HUES64 (cell line): ENCODE data around the gene CFAP54.

Experiments
- H3K27ac ChIP-seq: 2 replicates; pipeline ENCODE4 v1.7.0; 2013; ENCODE audit warnings: low read depth, low read length, inconsistent platforms
- H3K27me3 ChIP-seq: 2 replicates; pipeline ENCODE4 v1.6.1; 2013; ENCODE audit warnings: mild to moderate bottlenecking, low read length; ENCODE audit not compliant: insufficient read depth
- H3K36me3 ChIP-seq: 2 replicates; pipeline ENCODE4 v1.6.1; 2013; ENCODE audit warnings: mild to moderate bottlenecking, low read length; ENCODE audit not compliant: insufficient read depth
- H3K4me1 ChIP-seq: 2 replicates; pipeline ENCODE4 v1.6.1; 2013; ENCODE audit warnings: mild to moderate bottlenecking, low read length, moderate library complexity; ENCODE audit not compliant: insufficient read depth
- H3K4me3 ChIP-seq: 2 replicates; pipeline ENCODE4 v1.5.1; 2013; ENCODE audit warnings: mild to moderate bottlenecking, low read length, moderate library complexity
- H3K9ac ChIP-seq: 2 replicates; pipeline ENCODE4 v1.6.1; 2013; ENCODE audit warnings: mild to moderate bottlenecking, low read depth, low read length
- H3K9me3 ChIP-seq: 2 replicates; pipeline ENCODE4 v1.6.1; 2013; ENCODE audit warnings: low read depth, low read length; ENCODE audit not compliant: insufficient read depth
- whole genome bisulfite sequencing: fragments of 150-250, 120-280 bp; methylation state at CpG from one replicate; pipeline ENCODE4 v1.1.7; 2013; ENCODE audit warnings: missing lambda C conversion rate; 5-methylcytosine and 5-hydroxymethylcytosine counted together

CFAP54 gene

DNA sequence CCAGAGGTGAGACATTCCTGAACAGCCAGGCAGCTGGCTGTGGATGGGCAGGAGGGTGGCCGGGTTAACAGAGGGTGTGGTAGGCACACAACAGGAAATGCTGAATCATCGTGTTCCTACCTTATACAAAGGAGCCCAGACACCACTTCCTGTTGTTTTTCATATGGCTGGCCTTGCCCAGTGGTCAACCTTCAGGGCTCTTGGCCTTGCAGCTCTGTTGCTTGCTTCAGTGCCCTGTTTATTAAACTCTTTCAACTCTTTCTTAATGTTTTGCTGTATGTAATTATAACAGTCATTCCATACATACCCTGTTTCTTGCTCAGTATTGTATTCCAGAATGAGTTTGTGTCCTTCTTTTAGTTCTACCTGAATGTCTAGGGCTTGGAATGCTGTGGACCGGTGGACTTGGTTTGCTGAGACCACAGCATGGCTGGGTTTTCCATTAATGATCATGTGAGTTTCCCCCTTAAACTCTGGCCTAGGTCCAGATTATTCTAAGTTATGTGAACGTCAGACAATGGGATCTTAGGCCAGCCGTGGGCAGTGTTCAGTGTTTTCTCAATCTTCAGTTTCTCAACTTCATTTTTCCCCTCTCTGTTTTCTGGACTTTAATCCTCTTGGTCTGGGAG, 11.9 kb downstream of the CFAP54 start:
- Histone ChIP-seq H3K9me3 (no peaks in the 10 kb centered on the region), H3K27me3 (no peaks in the 10 kb centered on the region), H3K36me3 (no peaks in the 10 kb centered on the region), H3K4me1 (peaks cover 7% of the 10 kb centered on the region; the same call in 1 of the 2 replicates), H3K9ac (no peak overlapping the region), H3K27ac (peak overlapping the region; percentile 19; the same call in 1 of the 2 replicates), H3K4me3 (no peak overlapping the region)
- WGBS = 73% methylated on average over 5 of the region's 5 CpGs

DNA sequence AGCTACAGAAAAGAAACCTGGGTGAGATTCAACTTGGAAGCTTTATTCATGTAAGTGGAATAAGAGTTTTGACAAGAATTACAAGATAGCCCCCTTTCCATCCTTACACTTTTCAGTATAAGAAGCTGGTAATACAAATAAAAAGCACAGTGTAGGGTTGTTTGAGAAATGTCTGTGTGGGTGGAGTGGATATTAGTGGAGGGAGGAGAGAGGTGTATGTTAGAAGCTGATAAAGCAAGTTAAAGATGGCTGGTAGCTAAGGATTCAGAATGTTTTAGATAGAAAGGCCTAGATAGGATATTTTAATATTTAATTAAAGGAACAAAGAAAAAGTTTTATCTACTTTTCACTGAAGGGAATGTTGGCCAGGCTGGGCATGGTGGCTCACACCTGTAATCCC, 12.5 kb downstream of the CFAP54 start:
- Histone ChIP-seq H3K27me3 (no peaks in the 10 kb centered on the region), H3K9ac (no peak overlapping the region), H3K27ac (no peak overlapping the region)

DNA sequence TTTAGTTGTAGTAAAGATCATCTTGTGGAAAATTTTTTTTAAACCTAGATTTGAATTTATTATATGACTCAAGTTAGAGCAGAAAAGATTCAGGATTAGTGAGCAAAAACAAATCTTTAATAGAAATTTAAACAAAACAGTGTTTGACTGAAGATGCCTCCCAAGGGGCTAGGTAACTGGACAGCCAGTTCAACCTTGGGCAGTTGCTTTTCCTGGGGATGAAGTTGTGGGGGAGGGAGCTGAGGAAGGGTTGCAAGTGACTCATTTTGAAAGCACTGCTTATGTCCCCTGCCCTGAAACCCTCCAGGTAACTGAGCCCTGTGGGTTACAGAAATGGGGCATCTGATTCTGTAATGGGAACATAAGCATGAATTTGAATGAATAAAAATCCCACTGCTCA, 13.1 kb downstream of the CFAP54 start:
- Histone ChIP-seq H3K36me3 (no peaks in the 10 kb centered on the region), H3K4me1 (peaks cover 7% of the 10 kb centered on the region; the same call in 1 of the 2 replicates), H3K9ac (no peak overlapping the region), H3K9me3 (no peaks in the 10 kb centered on the region), H3K27ac (no peak overlapping the region), H3K4me3 (no peak overlapping the region), H3K27me3 (no peaks in the 10 kb centered on the region)

More for the DNA sequence above, 12.5 kb downstream of the CFAP54 start:
- H3K4me3 ChIP-seq = no peak overlapping the region
- H3K4me1 ChIP-seq = peaks cover 7% of the 10 kb centered on the region; the same call in 1 of the 2 replicates
- H3K36me3 ChIP-seq = no peaks in the 10 kb centered on the region
- no peaks in the 10 kb centered on the region for H3K9me3 ChIP-seq

DNA sequence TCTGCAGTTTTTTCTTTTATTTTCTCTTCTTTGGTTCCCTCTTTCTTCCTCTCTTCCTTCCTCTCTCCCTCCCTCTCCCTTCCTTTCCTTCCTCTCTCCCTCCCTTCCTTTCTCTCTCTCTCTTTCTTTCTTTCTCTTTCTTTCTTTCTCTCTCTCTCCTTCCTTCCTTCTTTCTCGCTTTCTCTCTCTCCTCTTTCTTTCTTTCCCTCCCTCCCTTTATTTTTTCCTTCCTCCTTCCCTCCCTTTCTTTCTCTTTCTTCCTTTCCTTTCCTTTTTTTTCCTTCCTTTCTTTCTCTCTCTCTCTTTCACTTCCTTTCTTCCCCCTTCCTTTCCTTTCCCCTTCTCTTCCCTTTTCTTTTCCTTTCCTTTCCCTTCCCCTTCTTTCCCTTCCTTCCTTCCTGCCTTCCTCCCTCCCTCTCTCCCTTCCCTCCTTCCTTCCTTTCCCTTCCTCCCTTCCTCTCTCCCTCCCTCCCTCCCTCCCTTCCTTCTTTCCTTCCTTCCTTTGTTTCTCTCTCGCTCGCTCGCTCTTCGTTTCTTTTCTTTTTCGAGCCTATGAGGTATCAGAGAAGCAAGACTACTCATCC, 13.7 kb downstream of the CFAP54 start:
- Histone ChIP-seq H3K27ac (no peak overlapping the region), H3K4me3 (no peak overlapping the region)
- WGBS = 96% methylated on average over 5 of the region's 6 CpGs

DNA sequence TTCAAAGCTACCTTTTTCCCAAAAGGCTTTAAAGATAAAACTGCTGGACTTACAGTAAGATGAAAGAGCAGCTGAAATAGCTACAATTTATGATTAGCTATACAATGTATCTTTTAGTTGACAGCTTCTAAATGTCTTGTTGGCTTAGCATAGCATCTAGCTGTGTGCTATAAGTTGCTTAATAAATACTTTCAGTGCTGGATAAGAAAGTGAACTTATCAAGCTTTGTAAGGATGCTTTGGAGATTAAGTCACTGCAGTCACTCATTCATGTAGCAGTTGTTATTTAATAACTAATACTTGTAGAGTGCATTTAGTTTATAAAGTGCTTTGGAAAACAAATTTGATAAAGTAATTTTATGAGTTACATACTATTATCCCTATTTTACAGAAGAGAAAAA, 14.6 kb downstream of the CFAP54 start:
- no peaks in the 10 kb centered on the region for H3K9me3 ChIP-seq
- H3K4me1 ChIP-seq = peaks cover 7% of the 10 kb centered on the region; the same call in 1 of the 2 replicates
- no peak overlapping the region for H3K27ac ChIP-seq
- H3K4me3 ChIP-seq = no peak overlapping the region
- no peak overlapping the region for H3K9ac ChIP-seq
- no peaks in the 10 kb centered on the region for H3K36me3 ChIP-seq
- no peaks in the 10 kb centered on the region for H3K27me3 ChIP-seq

More for the DNA sequence above, 13.7 kb downstream of the CFAP54 start:
- peaks cover 7% of the 10 kb centered on the region; the same call in 1 of the 2 replicates for H3K4me1 ChIP-seq
- no peaks in the 10 kb centered on the region for H3K36me3 ChIP-seq
- no peaks in the 10 kb centered on the region for H3K9me3 ChIP-seq
- H3K9ac ChIP-seq = no peak overlapping the region
- no peaks in the 10 kb centered on the region for H3K27me3 ChIP-seq

DNA sequence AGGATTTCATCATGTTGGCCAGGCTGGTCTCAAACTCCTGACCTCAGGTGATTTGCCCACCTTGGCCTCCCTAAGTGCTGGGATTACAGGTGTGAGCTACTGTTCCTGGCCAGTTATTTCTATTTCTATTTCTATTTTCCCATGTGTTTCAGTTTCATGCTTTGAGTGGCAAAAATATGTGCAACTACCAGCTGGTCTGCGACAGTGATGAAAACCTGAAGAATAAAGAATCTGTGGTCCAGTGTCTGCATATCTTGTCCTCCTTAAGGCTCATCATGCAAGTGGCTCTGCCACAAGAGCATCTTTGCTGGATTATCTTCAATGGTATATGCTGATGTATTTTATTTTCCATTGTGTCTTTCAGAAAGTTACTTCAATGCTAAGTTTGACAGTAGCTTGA, 17.4 kb downstream of the CFAP54 start:
- no peak overlapping the region for H3K4me3 ChIP-seq
- H3K27ac ChIP-seq = no peak overlapping the region
- 95% methylated on average over 1 of the region's 1 CpG for WGBS
- no peaks in the 10 kb centered on the region for H3K27me3 ChIP-seq
- H3K36me3 ChIP-seq = no peaks in the 10 kb centered on the region
- no peaks in the 10 kb centered on the region for H3K4me1 ChIP-seq
- H3K9me3 ChIP-seq = no peaks in the 10 kb centered on the region
- H3K9ac ChIP-seq = no peak overlapping the region

DNA sequence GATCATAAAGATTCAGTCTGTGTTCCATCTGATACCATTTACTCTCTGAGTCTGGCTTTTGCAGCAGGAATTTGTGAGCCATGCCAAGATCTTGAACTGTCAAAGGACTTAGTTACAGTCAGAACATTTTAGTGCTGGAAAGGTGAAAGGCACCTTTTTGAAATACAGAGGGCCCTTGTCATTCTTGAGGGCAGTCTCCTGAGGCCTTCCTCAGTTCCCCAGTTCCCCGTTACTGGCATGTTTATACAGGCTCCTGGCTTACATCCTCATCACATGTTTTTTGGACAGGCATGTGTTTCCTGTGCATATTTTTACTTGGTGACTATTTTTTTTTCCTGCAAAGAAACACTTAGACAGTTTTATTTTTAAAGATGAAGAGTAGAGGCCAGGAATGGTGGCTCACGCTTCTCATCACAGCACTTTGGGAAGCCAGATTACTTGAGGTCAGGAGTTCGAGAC, 21.0 kb downstream of the CFAP54 start:
- no peak overlapping the region for H3K9ac ChIP-seq
- no peaks in the 10 kb centered on the region for H3K27me3 ChIP-seq
- H3K4me1 ChIP-seq = no peaks in the 10 kb centered on the region; the same call in 1 of the 2 replicates
- 93% methylated on average over 3 of the region's 3 CpGs for WGBS
- no peak overlapping the region for H3K4me3 ChIP-seq
- H3K27ac ChIP-seq = no peak overlapping the region
- no peaks in the 10 kb centered on the region for H3K36me3 ChIP-seq
- H3K9me3 ChIP-seq = no peaks in the 10 kb centered on the region

DNA sequence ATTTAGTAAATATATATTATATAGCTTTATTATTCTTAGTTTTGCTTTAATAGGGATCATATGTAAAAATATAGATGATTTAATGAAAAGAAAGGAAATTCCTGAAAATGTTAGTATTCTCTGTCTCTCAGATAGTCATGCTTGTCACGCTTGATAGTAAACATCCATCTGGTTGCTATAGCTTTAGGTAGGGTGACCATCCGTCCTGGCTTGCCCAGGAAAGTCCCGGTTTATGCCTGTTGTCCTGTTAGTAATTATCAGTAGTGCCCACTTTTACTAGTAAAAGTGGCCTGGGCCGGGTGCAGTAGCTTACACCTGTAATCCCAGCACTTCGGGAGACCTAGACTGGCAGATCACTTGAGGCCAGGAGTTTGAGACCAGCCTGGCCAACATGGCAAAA, 23.8 kb downstream of the CFAP54 start:
- Histone ChIP-seq H3K9me3 (no peaks in the 10 kb centered on the region), H3K4me3 (no peak overlapping the region), H3K27me3 (no peaks in the 10 kb centered on the region), H3K36me3 (no peaks in the 10 kb centered on the region), H3K27ac (no peak overlapping the region), H3K9ac (no peak overlapping the region), H3K4me1 (no peaks in the 10 kb centered on the region; the same call in 1 of the 2 replicates)
- WGBS = 96% methylated on average over 5 of the region's 5 CpGs

DNA sequence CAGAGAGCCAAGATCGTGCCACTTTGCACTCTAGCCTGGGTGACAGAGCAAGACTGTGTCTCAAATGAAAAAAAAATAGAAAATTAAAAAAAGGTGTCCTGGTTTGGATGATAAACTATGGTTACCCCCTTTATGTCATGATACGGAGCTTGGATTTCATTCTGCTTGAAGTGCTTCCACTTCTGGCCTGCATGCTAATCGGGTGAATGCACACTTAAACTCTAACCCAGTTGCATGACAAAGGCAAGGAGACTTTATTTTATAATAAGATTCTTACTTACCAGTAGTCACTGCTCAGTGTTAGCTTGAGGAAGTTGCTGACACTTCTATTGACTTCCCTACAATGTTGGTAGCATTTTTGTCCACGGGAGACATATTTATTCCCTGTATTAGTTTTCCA, 24.3 kb downstream of the CFAP54 start:
- H3K36me3 ChIP-seq = no peaks in the 10 kb centered on the region
- no peak overlapping the region for H3K27ac ChIP-seq
- H3K9ac ChIP-seq = no peak overlapping the region
- H3K4me1 ChIP-seq = no peaks in the 10 kb centered on the region; the same call in 1 of the 2 replicates
- no peaks in the 10 kb centered on the region for H3K27me3 ChIP-seq
- 82% methylated on average over 4 of the region's 4 CpGs for WGBS
- H3K4me3 ChIP-seq = no peak overlapping the region
- no peaks in the 10 kb centered on the region for H3K9me3 ChIP-seq

DNA sequence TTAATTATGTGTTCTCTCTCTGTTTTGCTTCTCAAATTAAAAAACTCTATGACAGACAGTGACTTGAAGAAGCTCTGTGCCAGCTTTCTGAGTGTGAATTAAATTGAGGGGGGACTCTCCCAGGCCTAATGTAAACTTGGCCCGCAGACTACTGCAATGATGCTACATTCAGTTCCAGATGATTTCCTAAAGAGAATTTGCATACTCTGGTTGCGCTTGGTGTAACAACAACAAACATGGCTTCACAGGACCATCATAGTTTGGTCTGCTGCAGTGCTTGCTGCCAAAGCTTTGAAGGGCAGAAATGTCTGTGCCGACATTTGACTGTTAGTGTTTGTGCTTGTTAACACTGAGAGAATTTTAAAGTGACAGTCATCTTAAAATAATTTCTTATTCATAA, 25.0 kb downstream of the CFAP54 start:
- H3K4me1 ChIP-seq = no peaks in the 10 kb centered on the region; the same call in 1 of the 2 replicates
- 92% methylated on average over 3 of the region's 3 CpGs for WGBS
- H3K9ac ChIP-seq = 0 out of 2 replicates have a peak overlapping the region, but pooled peaks have one; percentile 9

DNA sequence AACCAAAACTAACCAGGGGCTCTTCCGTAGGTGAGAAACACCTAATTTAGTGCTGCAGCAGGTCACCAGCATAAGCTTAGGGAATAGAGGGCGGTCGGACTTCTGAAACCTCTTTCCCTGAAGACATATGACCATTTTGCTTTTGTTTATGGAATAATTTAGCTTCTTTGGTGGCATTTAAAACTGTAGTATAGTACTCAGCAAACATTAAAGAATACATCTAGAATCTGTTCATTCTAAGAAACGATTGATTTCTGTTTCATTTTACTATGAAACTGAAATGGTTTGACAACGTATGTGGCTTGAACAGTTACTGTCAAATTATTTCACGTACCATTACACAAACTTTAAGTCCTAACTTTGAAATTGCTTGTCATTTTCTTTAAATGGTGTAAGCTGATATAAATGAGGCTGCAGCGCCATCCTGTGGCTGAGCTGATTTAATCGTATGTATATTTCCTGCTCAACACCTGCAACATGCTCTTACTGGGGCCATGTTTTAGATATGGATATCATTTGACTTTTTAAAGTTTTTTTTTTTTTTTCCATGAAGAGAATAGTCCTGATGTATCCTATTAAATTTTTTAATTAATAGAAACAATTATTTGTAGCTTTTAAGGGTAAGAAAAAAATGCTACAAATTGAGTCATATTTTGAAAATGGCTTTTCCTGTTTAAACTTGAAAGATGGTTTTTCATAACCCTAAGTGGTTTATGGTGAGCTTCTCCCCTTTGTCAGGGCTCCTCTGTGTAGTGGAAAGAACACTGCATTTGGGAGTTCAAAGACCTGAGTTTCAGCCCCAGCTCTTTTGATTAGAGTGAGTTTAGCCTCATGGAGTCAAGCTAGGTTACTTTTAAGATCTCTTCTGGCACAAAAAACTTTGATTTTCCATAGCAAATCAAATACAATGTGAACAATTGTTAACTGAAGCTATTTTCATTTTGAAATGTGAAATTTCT, 27.4 kb downstream of the CFAP54 start:
- no peak overlapping the region for H3K27ac ChIP-seq
- H3K27me3 ChIP-seq = no peaks in the 10 kb centered on the region
- no peak overlapping the region for H3K9ac ChIP-seq
- H3K4me1 ChIP-seq = no peaks in the 10 kb centered on the region; the same call in 1 of the 2 replicates
- H3K4me3 ChIP-seq = no peak overlapping the region
- 55% methylated on average over 5 of the region's 8 CpGs for WGBS
- no peaks in the 10 kb centered on the region for H3K36me3 ChIP-seq
- no peaks in the 10 kb centered on the region for H3K9me3 ChIP-seq

More for the DNA sequence above, 25.0 kb downstream of the CFAP54 start:
- Histone ChIP-seq H3K27me3 (no peaks in the 10 kb centered on the region), H3K9me3 (no peaks in the 10 kb centered on the region), H3K4me3 (no peak overlapping the region), H3K36me3 (no peaks in the 10 kb centered on the region), H3K27ac (no peak overlapping the region)
